ENCODE results near the gene TRMT112. TPM values are rescaled to one million over a fixed set of nuclear protein-coding genes. Genes with fewer than 3 reads are reported as not detected.
"Not testable (repeated sequence)": the region's sequence is repeated elsewhere in the genome, so short reads cannot be mapped to it uniquely, and the experiment has no call there.

The TRMT112 gene
- total and polyA plus RNA-seq, 2 experiments from 2014 or later: 210 to 292 TPM

DNA sequence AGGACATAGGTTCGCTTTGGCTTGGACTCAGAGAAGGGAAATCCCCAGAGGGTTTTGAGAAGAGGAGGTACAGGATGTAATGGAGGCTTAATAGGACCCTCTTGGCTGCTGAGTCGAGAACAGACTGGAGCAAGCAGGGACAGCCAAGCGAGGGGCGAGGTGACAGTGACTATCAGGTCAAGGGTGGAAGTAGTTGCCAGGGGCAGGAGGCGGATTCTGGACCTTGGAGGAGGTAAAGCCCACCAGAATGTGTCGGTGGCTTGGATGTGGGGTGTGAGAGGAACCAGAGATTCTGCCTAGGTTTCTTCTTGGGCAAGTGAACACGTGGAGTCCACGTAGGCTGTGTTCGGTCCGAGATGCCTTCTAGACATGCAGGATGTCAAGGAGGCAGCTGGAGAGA is 4.4 kb downstream of the TRMT112 start:
- DNase-seq (ENCODE audit: low spot score): no peak
- no peaks in the 10 kb centered on the region for H3K36me3 ChIP-seq (replicated peaks; ENCODE audit: insufficient read depth, low read depth)
- H3K4me2 ChIP-seq: no peak overlapping the region
- no peak for TF ChIP-seq EZH2 (IDR thresholded peaks at IDR 0.05; ENCODE audit: borderline replicate concordance)
- TF ChIP-seq, protein P1, sequence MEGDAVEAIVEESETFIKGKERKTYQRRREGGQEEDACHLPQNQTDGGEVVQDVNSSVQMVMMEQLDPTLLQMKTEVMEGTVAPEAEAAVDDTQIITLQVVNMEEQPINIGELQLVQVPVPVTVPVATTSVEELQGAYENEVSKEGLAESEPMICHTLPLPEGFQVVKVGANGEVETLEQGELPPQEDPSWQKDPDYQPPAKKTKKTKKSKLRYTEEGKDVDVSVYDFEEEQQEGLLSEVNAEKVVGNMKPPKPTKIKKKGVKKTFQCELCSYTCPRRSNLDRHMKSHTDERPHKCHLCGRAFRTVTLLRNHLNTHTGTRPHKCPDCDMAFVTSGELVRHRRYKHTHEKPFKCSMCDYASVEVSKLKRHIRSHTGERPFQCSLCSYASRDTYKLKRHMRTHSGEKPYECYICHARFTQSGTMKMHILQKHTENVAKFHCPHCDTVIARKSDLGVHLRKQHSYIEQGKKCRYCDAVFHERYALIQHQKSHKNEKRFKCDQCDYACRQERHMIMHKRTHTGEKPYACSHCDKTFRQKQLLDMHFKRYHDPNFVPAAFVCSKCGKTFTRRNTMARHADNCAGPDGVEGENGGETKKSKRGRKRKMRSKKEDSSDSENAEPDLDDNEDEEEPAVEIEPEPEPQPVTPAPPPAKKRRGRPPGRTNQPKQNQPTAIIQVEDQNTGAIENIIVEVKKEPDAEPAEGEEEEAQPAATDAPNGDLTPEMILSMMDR (IDR thresholded peaks at IDR 0.05; ENCODE audit: poor library complexity): no peak
- TF ChIP-seq EZH2phosphoT487 (IDR thresholded peaks at IDR 0.05; ENCODE audit: low read depth, severe bottlenecking, unreplicated experiment): no peak
- no peak overlapping the region for H3K4me3 ChIP-seq
- H3K79me2 ChIP-seq: peaks cover 54% of the 10 kb centered on the region
- H2AFZ ChIP-seq: no peak overlapping the region
- 93% methylated on average over 10 of the region's 10 CpGs for WGBS (ENCODE audit: low lambda C conversion rate, missing lambda C conversion rate)
- H3K4me1 ChIP-seq (ENCODE audit: insufficient read depth): peaks cover 6% of the 10 kb centered on the region
- H3K9me2 ChIP-seq (replicated peaks; ENCODE audit: insufficient read depth): no peaks in the 10 kb centered on the region
- no peak overlapping the region for H3K27ac ChIP-seq
- no peaks in the 10 kb centered on the region for H3K27me3 ChIP-seq
- no peaks in the 10 kb centered on the region for H4K20me1 ChIP-seq (ENCODE audit: insufficient read depth, poor library complexity, severe bottlenecking)
- H3K9me3 ChIP-seq (ENCODE audit: low read depth): no peaks in the 10 kb centered on the region

DNA sequence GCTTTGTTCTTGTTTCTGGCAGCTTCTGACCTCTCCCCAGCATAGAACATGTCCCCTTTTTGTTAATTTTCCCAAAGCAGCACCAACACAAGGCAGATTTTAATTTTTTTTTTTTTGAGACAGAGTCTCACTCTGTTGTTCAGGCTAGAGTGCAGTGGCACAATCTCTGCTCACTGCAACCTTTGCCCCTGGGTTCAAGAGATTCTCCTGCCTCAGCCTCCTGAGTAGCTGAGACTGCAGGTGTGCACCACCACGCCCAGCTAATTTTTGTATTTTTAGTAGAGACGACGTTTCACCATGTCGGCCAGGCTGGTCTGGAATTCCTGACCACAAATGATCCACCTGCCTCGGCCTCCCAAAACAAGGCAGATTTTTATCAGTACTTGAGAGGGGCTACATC is 9.6 kb downstream of the TRMT112 start:
- peaks cover 11% of the 10 kb centered on the region for H3K4me1 ChIP-seq (ENCODE audit: insufficient read depth)
- 85% methylated on average over 5 of the region's 5 CpGs for WGBS (ENCODE audit: low lambda C conversion rate, missing lambda C conversion rate)
- H3K27ac ChIP-seq: peak overlapping the region; percentile 95
- not testable (repeated sequence) for H3K9me2 ChIP-seq (replicated peaks; ENCODE audit: insufficient read depth); DNase-seq (ENCODE audit: low spot score); H2AFZ ChIP-seq; H3K4me3 ChIP-seq; H3K27me3 ChIP-seq; H4K20me1 ChIP-seq (ENCODE audit: insufficient read depth, poor library complexity, severe bottlenecking); H3K36me3 ChIP-seq (replicated peaks; ENCODE audit: insufficient read depth, low read depth); H3K9me3 ChIP-seq (ENCODE audit: low read depth)
- peaks cover 59% of the 10 kb centered on the region for H3K79me2 ChIP-seq
- peak overlapping the region; percentile 90 for H3K4me2 ChIP-seq

DNA sequence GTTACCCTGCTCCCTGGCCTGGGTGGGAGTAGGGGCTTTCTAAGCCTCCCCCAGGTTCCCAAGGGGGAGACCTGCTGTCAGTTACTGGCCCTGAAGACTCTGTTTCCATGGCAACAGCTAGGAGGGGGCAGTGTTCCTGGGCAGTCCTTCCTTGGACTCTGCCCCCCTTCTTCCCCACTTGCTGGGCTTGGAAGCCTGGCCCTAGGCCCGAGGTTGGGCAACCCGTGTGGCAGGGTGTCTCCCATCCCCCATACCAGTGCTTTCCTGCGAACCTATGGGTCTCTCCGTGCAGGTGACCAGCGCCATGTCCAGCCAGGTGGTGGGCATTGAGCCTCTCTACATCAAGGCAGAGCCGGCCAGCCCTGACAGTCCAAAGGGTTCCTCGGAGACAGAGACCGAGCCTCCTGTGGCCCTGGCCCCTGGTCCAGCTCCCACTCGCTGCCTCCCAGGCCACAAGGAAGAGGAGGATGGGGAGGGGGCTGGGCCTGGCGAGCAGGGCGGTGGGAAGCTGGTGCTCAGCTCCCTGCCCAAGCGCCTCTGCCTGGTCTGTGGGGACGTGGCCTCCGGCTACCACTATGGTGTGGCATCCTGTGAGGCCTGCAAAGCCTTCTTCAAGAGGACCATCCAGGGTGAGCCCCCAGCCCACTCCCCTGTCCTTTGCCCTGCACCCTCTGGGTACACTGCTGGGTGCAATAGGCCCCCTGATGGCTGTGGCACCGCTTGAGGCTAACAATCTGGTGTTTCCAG is 10.3 kb downstream of the TRMT112 start:
- H3K79me2 ChIP-seq: peaks cover 52% of the 10 kb centered on the region
- peak overlapping the region; percentile 95 for H3K27ac ChIP-seq
- peaks cover 11% of the 10 kb centered on the region for H3K4me1 ChIP-seq (ENCODE audit: insufficient read depth)
- H2AFZ ChIP-seq: no peak overlapping the region
- no peaks in the 10 kb centered on the region for H4K20me1 ChIP-seq (ENCODE audit: insufficient read depth, poor library complexity, severe bottlenecking)
- H3K4me2 ChIP-seq: peak overlapping the region; percentile 90
- peak; percentile 86 for DNase-seq (ENCODE audit: low spot score)
- H3K4me3 ChIP-seq: peak overlapping the region; percentile 62
- 77% methylated on average over 15 of the region's 15 CpGs for WGBS (ENCODE audit: low lambda C conversion rate, missing lambda C conversion rate)
- H3K9me2 ChIP-seq (replicated peaks; ENCODE audit: insufficient read depth): no peaks in the 10 kb centered on the region
- no peaks in the 10 kb centered on the region for H3K36me3 ChIP-seq (replicated peaks; ENCODE audit: insufficient read depth, low read depth)
- TF ChIP-seq EZH2phosphoT487 (IDR thresholded peaks at IDR 0.05; ENCODE audit: low read depth, severe bottlenecking, unreplicated experiment) (no peak), EZH2 (IDR thresholded peaks at IDR 0.05; ENCODE audit: borderline replicate concordance) (no peak)
- TF ChIP-seq, protein P1 (IDR thresholded peaks at IDR 0.05; ENCODE audit: poor library complexity): no peak
- no peaks in the 10 kb centered on the region for H3K27me3 ChIP-seq
- H3K9me3 ChIP-seq (ENCODE audit: low read depth): no peaks in the 10 kb centered on the region

DNA sequence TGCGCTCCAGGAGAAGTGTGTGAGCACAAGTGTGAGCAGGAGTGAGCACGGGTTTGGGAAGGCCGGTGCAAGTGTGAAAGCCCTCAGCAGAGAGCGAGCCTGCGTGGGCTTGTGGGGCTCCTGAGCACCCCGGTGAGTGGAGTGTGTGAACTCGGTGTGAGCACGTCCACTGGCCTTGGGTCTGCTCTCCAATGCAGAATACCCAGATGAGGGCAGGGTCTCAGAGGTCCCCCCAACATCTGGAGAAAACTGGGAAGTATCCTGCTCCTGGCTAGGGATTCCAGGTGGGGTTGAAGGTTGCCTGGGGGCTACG is 10.8 kb downstream of the TRMT112 start:
- H2AFZ ChIP-seq: peak overlapping the region; percentile 22
- WGBS (ENCODE audit: low lambda C conversion rate, missing lambda C conversion rate): 34% methylated on average over 9 of the region's 9 CpGs

More for the DNA sequence above, 10.8 kb downstream of the TRMT112 start:
- Histone ChIP-seq H3K79me2 (peaks cover 49% of the 10 kb centered on the region), H3K4me2 (peak overlapping the region; percentile 90), H3K27ac (peak overlapping the region; percentile 95), H3K9me2 (replicated peaks; ENCODE audit: insufficient read depth) (no peaks in the 10 kb centered on the region), H3K4me1 (ENCODE audit: insufficient read depth) (peaks cover 11% of the 10 kb centered on the region), H3K9me3 (ENCODE audit: low read depth) (no peaks in the 10 kb centered on the region), H3K27me3 (no peaks in the 10 kb centered on the region), H3K4me3 (peak overlapping the region; percentile 62), H3K36me3 (replicated peaks; ENCODE audit: insufficient read depth, low read depth) (no peaks in the 10 kb centered on the region), H4K20me1 (ENCODE audit: insufficient read depth, poor library complexity, severe bottlenecking) (no peaks in the 10 kb centered on the region)
- TF ChIP-seq EZH2 (IDR thresholded peaks at IDR 0.05; ENCODE audit: borderline replicate concordance): no peak
- TF ChIP-seq, protein P1 (IDR thresholded peaks at IDR 0.05; ENCODE audit: poor library complexity): no peak
- TF ChIP-seq EZH2phosphoT487 (IDR thresholded peaks at IDR 0.05; ENCODE audit: low read depth, severe bottlenecking, unreplicated experiment): no peak
- no peak for DNase-seq (ENCODE audit: low spot score)
